RWPE1 (cell line): ENCODE results near the gene MLKL.
"Not testable (repeated sequence)": the region's sequence is repeated elsewhere in the genome, so short reads cannot be mapped to it uniquely, and the experiment has no call there.

Experiments used
- CTCF ChIA-PET: fragments of 350-600 bp; sonication (Branson Sonifier 250); formaldehyde crosslinking; extraction: SDS; loops from one replicate; lab custom pipeline; 2021; lab: Yijun Ruan, JAX
- POLR2A ChIA-PET: fragments of 400-600 bp; formaldehyde crosslinking; extraction: SDS; loops from one replicate; lab custom pipeline; 2020; ENCODE audit warnings: antibody characterized with exemption; ENCODE audit not compliant: low non-redundant PET; lab: Yijun Ruan, JAX
- DNase-seq: peaks from one replicate; pipeline ENCODE4 v3.0.0; 2012; ENCODE audit warnings: low spot score
- H3K27ac ChIP-seq: fragments of 450-650 bp; 2 replicates; pipeline ENCODE4 v1.5.1; 2017
- CTCF ChIP-seq: fragments of 450-650 bp; conservative IDR thresholded peaks from 2 replicates; pipeline ENCODE4 v1.5.1; 2017; ENCODE audit warnings: low read depth, mild to moderate bottlenecking

MLKL gene

GRCh38 chr16:74666010-74666421 lies 34.6 kb downstream of the MLKL start:
- ChIA-PET POLR2A (no interaction called here), CTCF (interaction anchor here (0.7 kb wide), 1 partner anchor 30 kb away, joined by 3 read pairs; no protein-coding TSS in a partner anchor)
- no peak for TF ChIP-seq CTCF
- H3K27ac ChIP-seq: peak overlapping the region; percentile 85
- no peak for DNase-seq

GRCh38 chr16:74661064-74661463 lies 39.6 kb downstream of the MLKL start:
- H3K27ac ChIP-seq: no peak overlapping the region
- TF ChIP-seq CTCF: no peak
- no peak for DNase-seq
- POLR2A ChIA-PET: no interaction called here
- CTCF ChIA-PET: no interaction called here

- TF ChIP-seq CTCF: no peak
- H3K27ac ChIP-seq: 0 out of 2 replicates have a peak overlapping the region, but pooled peaks have one; percentile 3
- no peak for DNase-seq
- CTCF ChIA-PET: no interaction called here
- POLR2A ChIA-PET: no interaction called here
These were observed 40.3 kb downstream of the MLKL start for GRCh38 chr16:74660383-74660782.

- H3K27ac ChIP-seq: no peak overlapping the region
- TF ChIP-seq CTCF: no peak
- ChIA-PET POLR2A (no interaction called here), CTCF (interaction anchor here (1.0 kb wide), 1 partner anchor 10 kb away, joined by 3 read pairs; no protein-coding TSS in a partner anchor)
- DNase-seq: no peak
These were observed 41.6 kb downstream of the MLKL start for GRCh38 chr16:74659041-74659440.

DNA sequence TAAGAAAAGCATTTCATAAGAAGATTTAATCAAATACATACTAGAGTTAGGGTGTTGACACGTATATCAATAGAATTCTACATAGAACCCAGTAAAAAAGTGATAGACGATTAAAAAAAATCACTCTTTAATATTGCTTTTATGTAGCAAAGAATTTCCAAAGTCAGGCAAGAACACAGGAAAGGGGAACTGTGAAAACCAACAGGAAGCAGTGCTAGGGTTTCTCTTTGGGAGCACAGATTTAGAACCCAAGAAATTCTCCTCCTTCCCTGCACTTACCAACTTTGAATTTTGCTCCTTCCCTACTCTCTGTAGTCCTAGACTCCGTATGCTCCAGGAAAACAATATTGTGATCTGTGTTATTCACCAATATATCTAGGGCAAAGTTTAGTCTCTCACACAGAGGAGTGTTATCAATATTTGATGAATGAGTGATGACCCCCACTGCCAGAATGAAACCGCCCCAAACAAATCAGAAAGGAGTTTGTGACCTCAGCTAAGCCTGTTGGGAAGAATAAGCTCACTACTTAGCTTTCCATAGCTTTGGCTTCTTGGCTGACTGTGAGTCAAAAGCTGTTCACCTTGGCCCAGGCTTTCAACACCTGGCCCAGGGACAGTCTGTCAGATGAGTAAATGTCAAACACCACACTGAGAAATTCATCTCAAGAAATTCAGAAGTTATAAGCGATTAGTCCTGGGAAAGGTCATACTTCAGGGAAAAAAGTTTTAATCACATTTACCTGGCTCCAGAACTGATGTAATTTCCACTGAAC lies 42.6 kb downstream of the MLKL start:
- no peak for TF ChIP-seq CTCF
- ChIA-PET POLR2A (no interaction called here), CTCF (no interaction called here)
- no peak overlapping the region for H3K27ac ChIP-seq
- DNase-seq: no peak

- TF ChIP-seq CTCF: no peak
- ChIA-PET POLR2A (no interaction called here), CTCF (interaction anchor here (0.6 kb wide), 1 partner anchor 217 kb away, joined by 4 read pairs; no protein-coding TSS in a partner anchor)
- no peak for DNase-seq
- H3K27ac ChIP-seq: no peak overlapping the region
These were observed 46.1 kb downstream of the MLKL start for GRCh38 chr16:74654536-74655050.

GRCh38 chr16:74652883-74653282 lies 47.8 kb downstream of the MLKL start:
- POLR2A ChIA-PET, DNase-seq: not testable (repeated sequence)
- H3K27ac ChIP-seq: peak overlapping the region; percentile 21; the same call in 1 of the 2 replicates
- CTCF ChIA-PET: interaction anchor here (2.0 kb wide), 1 partner anchor 210 kb away, joined by 7 read pairs; no protein-coding TSS in a partner anchor
